ENCODE data around the gene FSD2. TPM values are rescaled to one million over a fixed set of nuclear protein-coding genes. Genes with fewer than 3 reads are reported as not detected.

Gene FSD2
- total and polyA plus RNA-seq, 9 of the 15 experiments (the other 6 are each of a cell fraction or from before 2014, with no cell fraction given) = 0.01 to 0.06 TPM; not detected in 7

DNA sequence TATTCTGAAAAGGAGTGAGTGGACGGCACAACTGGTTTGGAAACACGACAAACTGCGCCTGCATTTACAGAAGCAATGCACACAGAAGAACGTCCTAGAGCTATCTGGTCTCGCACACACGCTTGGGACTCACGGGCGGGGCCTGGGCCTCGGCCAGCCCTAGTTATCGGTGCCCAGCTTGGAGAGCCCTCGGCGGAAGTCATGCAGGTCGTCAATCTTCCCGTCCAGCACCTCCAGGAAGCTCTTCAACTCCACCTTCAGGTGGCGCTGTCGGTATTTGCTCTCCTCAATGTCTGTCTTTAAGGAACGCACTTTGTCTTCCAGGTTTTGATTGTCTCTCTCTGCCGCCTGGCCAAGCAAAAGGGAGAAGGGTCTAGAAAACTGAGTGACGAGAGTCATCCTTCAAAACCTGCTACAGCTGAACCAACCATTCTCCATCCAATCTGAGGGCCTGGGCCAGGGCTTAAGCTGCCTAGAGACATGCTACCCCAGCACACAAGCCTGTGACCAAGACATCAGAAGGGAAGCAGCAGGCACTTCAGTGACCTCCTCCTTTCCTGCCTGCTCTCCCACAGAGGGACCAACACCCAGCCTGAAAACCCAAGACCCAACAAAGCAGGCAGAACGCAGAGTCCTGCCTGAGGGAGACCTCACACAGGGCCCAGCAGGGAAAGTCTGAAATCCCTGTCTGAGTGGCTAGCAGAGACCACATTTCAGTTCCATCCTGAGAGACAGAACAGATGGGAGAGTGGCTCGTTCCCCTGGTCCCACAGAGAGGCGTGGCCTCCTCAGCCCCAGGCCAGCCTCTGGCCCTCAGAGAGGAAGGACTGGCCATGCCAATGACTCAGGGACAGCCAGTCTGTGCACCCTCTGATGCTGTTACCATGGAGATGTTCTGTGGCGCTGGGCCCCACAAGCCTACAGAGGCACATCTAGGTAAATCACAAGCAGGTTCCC lies 44.0 kb upstream of the FSD2 start (continued):
- no peak for TF ChIP-seq ZFP30 (CRISPR knock-in tag; IDR thresholded peaks at IDR 0.05; ENCODE audit: borderline replicate concordance)
- TF ChIP-seq NR3C1 (CRISPR knock-in tag; IDR thresholded peaks at IDR 0.05) = no peak
- TF ChIP-seq, protein P1, sequence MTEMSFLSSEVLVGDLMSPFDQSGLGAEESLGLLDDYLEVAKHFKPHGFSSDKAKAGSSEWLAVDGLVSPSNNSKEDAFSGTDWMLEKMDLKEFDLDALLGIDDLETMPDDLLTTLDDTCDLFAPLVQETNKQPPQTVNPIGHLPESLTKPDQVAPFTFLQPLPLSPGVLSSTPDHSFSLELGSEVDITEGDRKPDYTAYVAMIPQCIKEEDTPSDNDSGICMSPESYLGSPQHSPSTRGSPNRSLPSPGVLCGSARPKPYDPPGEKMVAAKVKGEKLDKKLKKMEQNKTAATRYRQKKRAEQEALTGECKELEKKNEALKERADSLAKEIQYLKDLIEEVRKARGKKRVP (CRISPR knock-in tag; IDR thresholded peaks at IDR 0.05) = no peak
- no peak for TF ChIP-seq HNRNPUL1 (IDR thresholded peaks at IDR 0.05; ENCODE audit: low read length)
- TF ChIP-seq ZBTB8A (IDR thresholded peaks at IDR 0.05; ENCODE audit: partially characterized antibody) = no peak
- TF ChIP-seq ZFP36 (IDR thresholded peaks at IDR 0.05; ENCODE audit: low read depth, low read length, partially characterized antibody) = no peak
- TF ChIP-seq ZKSCAN8 (CRISPR knock-in tag; IDR thresholded peaks at IDR 0.05) = no peak
- TF ChIP-seq, protein P2, sequence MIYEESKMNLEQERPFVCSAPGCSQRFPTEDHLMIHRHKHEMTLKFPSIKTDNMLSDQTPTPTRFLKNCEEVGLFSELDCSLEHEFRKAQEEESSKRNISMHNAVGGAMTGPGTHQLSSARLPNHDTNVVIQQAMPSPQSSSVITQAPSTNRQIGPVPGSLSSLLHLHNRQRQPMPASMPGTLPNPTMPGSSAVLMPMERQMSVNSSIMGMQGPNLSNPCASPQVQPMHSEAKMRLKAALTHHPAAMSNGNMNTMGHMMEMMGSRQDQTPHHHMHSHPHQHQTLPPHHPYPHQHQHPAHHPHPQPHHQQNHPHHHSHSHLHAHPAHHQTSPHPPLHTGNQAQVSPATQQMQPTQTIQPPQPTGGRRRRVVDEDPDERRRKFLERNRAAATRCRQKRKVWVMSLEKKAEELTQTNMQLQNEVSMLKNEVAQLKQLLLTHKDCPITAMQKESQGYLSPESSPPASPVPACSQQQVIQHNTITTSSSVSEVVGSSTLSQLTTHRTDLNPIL (CRISPR knock-in tag; IDR thresholded peaks at IDR 0.05) = no peak
- TF ChIP-seq ZNF217 (CRISPR knock-in tag; IDR thresholded peaks at IDR 0.05) = no peak
- TF ChIP-seq SIN3A (IDR thresholded peaks at IDR 0.05; ENCODE audit: borderline replicate concordance in 2 of 2, control insufficient read depth in 1 of 2, low read depth in 2 of 2, low read length in 2 of 2) = no peak; a peak in 1 of 4 replicates
- TF ChIP-seq SREBF1 (IDR thresholded peaks at IDR 0.05; ENCODE audit: borderline replicate concordance, low read depth, low read length) = no peak
- TF ChIP-seq SNRNP70 (optimal IDR thresholded peaks at IDR 0.05; ENCODE audit: low read depth, low read length) = no peak
- no peak for TF ChIP-seq FOXJ3 (CRISPR knock-in tag; IDR thresholded peaks at IDR 0.05)
- TF ChIP-seq, protein P3, sequence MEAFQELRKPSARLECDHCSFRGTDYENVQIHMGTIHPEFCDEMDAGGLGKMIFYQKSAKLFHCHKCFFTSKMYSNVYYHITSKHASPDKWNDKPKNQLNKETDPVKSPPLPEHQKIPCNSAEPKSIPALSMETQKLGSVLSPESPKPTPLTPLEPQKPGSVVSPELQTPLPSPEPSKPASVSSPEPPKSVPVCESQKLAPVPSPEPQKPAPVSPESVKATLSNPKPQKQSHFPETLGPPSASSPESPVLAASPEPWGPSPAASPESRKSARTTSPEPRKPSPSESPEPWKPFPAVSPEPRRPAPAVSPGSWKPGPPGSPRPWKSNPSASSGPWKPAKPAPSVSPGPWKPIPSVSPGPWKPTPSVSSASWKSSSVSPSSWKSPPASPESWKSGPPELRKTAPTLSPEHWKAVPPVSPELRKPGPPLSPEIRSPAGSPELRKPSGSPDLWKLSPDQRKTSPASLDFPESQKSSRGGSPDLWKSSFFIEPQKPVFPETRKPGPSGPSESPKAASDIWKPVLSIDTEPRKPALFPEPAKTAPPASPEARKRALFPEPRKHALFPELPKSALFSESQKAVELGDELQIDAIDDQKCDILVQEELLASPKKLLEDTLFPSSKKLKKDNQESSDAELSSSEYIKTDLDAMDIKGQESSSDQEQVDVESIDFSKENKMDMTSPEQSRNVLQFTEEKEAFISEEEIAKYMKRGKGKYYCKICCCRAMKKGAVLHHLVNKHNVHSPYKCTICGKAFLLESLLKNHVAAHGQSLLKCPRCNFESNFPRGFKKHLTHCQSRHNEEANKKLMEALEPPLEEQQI (IDR thresholded peaks at IDR 0.05) = peak; percentile 58; the same call in 1 of the 2 replicates
- no peak for TF ChIP-seq HOXB6 (CRISPR knock-in tag; IDR thresholded peaks at IDR 0.05; ENCODE audit: borderline replicate concordance)
- TF ChIP-seq, protein P4, sequence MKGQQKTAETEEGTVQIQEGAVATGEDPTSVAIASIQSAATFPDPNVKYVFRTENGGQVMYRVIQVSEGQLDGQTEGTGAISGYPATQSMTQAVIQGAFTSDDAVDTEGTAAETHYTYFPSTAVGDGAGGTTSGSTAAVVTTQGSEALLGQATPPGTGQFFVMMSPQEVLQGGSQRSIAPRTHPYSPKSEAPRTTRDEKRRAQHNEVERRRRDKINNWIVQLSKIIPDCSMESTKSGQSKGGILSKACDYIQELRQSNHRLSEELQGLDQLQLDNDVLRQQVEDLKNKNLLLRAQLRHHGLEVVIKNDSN (CRISPR knock-in tag; IDR thresholded peaks at IDR 0.05) = no peak
- no peak for TF ChIP-seq SRSF7 (optimal IDR thresholded peaks at IDR 0.05; ENCODE audit: low read depth, low read length)
- 0 out of 2 replicates have a peak, but pooled peaks have one; percentile 37 for TF ChIP-seq MEF2D (tag; conservative IDR thresholded peaks at IDR 0.05; ENCODE audit: low read depth)
- no peak for TF ChIP-seq ELF2 (CRISPR knock-in tag; IDR thresholded peaks at IDR 0.05)
